GM19395 (cell line): Measurements from ENCODE around the gene PLCH1.
A peak's percentile ranks its signal among the peaks of the same experiment; 100 is the strongest.
"Not testable (repeated sequence)": the region's sequence is repeated elsewhere in the genome, so short reads cannot be mapped to it uniquely, and the experiment has no call there.

Experiments
- ATAC-seq: cut with Tn5 transposase; IDR thresholded peaks from one replicate; pipeline ENCODE4 v1.9.1; 2021; ENCODE audit warnings: mild to moderate bottlenecking, moderate library complexity; ENCODE audit not compliant: unreplicated experiment

Gene PLCH1

DNA sequence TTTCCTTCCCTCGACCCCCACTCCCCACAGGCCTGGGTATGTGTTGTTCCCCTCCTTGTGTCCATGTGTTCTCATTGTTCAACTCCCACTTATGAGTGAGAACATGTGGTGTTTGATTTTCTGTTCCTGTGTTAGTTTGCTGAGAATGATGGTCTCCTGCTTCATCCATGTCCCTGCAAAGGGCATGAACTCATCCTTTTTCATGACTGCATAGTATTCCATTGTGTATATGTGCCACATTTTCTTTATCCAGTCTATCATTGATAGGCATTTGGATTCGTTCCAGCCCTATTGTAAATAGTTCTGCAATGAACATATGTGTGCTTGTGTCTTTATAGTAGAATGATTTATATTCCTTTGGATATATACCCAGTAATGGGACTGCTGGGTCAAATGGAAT lies 350.0 kb downstream of the PLCH1 start:
- not testable (repeated sequence) for ATAC-seq

DNA sequence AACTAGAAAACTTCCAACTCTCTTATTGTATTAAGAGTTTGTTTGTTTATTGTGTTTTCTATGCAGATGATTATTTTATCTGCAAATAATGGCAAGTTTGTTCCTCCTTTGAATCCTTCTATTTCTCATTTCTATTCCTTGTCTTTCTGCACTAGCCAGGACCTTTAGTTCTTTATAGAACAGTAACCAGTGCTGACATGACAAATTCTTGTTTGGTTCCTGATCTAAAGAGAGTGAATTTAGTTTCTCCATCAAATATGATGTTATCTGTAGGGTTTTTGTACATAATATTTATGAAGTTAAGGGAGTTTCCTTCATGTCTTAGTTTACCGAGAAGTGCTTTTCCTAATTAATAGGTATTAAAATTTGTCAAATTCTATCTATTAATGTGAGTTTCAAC lies 350.6 kb downstream of the PLCH1 start:
- no peak for ATAC-seq

DNA sequence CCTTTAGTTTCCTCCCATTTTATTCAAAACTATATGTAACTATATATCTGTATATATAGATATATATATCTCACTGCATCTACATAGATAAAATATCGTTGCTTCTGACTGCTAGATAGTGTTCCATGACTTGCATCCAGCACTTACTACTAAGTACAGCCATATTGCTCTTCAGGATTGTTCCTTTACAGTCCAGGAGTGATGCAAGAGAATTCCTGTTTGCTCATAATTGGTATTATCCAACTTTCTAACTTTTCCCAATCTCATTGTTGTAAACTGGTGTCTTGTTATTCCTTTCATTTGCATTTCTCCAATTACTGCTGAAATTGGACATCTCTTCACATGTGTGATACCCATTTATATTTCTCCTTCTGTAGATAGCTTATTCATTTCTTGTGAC lies 351.6 kb downstream of the PLCH1 start:
- no peak for ATAC-seq

DNA sequence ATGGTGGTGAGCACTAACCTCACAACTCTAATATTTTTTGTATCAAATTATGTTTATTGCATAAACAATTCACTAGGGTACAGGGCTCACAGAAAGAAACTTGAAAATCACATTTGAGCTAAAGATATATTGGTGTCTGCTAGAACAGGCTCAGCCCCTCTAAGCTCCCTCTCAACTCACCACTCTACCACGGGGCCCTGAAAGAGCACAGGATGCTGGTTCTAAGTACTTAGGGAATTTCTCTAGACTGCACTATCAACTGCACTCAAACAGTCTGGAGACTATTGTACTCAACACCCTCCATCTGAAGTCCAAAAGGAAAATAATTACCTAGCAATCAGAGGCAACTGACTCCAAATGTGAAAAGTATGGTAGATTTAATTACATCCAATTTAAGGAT lies 352.7 kb downstream of the PLCH1 start:
- no peak for ATAC-seq

DNA sequence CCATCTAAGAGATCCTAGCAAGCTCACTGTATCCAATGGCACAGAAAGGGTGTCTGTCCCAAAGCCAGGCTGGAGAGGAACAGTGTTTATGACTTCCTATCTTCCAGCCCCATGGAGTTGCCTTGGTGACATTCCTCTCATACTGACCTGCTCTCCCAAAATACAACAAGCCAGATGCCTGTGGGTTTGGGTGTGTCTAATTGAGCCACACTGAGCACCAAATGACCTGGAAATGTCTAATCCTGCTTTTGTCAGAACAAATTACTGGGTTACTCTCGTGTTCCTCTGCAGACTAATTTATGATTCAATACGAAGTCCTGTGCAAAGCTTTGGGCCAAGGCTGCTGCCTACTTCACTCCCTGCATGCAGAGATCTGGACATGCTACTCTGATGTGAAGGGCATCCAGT lies 353.3 kb downstream of the PLCH1 start:
- no peak for ATAC-seq

DNA sequence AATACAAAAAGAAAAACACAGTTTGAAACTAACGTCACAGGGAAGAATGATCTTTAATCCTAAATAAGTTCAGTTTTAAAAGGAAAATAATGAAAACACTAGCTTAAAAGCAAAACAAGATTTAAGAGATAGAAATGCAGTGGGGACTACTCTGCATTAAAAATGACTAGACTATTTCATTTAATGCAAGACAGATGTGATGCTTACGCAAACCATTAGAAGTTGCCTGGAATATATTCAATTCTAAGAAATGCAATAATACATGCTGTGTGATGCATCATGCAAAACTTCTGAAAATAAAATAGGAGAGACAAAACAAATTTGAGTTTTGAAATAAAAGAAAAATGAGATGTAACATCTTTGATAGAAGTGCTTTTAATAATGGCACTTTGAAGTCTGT lies 353.8 kb downstream of the PLCH1 start:
- no peak for ATAC-seq

DNA sequence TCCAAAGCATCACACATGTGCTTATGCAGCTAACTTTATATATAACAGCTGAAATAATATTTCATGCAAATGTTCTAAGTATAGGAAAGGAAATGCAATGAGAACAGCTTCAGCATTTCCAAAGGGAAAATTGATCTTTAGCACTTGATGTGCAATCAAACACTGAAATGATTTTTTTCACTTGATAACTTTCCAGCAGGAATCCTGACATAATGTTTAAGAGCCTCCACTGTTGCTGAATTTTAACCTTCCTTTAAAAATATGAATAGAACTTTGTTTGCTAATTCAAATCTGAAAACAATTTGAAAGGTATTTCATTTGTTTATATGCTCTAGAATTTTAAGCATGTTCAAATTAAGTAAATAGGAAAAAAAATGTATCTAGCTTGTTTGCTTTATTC lies 354.5 kb downstream of the PLCH1 start:
- ATAC-seq: no peak

DNA sequence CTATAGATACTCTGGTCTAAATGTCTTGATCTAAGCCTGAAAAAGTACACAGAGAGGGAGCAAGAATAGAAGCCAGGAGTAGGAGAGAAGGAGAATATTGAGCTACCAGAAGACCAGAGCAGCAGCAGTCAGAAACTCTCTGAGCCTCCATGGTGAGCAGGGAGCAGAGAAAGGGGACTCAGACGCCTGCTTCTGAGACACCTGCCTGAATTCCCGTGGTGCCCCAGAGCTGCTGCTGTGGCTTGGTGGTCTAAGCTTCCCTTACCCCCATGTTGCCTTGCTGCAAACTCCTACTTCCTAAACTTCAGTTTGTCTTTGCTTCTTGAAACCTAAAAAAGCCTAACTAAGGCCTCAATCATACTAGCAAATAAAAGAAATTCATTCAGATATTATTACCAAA lies 356.5 kb downstream of the PLCH1 start:
- ATAC-seq: no peak

DNA sequence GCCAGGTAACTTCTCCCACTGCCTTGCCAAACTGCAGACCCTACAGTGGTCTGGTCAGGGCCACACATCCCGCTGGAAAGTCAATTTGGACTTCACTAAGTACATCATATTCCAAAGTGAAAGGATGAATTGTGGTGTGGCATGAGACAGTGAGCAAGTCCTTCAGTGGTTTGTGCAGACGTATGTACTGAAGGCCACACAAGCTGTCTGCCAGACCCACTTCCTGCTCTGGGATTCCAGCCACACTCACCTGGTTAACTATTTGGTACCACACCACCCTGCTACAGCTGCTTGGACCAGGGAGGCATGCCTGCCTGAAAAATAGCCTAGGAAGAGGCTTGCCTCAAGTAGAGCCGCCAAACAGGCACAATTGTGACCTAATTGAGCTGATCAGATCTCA lies 357.3 kb downstream of the PLCH1 start:
- ATAC-seq: no peak

DNA sequence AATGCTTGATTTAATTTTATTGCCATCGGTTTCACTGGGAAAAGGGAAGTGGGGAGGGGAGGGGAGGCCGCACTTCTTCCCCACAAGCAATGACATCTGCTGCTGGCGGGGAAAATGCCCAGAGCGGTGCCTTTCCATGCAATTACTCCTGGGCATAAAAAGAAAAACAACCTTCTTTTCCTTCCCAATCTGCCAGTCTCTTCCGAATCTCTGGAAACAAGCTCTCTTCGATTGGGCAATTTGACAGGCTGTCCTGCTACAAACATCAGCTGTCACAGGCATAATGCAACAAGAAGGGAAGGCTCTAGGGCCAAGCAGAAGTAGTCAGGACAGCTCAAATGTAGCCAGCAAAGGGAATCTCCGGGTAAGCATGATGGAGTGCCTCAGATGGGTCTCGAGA lies 358.0 kb downstream of the PLCH1 start:
- ATAC-seq: no peak

DNA sequence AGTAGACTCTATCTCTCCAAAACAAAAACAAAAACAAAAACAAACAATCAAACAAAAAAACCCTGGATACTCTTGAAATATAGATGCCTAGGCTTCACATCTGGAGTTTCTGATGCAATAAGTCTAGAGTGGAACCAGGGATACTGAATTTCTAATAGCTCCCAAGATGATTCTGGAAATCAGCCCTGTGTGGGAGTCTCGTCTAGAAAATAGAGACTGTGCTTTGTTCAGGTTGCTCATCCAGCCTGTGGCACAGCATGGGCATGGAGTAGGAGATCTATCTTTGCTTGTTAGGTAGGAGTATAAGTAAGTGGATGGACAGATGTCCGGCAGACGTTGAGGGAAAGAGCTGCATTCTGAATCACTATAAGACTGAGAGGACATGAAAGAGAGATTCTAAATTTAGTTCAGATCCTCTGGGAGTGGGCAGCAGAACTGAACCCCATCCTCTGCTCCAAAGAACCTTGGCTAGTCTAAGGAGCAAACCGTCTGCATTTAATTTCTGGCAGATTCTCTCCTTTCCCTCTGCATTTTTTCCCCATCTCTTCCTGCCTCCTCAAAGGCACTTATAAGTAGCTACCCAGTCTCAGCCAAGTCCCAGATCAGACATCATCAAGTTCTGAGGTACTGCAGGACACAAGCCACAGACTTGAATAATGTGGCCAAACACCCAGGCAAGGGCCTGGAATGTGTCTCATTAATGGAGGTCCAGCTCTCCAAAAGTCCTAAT lies 358.8 kb downstream of the PLCH1 start:
- no peak for ATAC-seq

DNA sequence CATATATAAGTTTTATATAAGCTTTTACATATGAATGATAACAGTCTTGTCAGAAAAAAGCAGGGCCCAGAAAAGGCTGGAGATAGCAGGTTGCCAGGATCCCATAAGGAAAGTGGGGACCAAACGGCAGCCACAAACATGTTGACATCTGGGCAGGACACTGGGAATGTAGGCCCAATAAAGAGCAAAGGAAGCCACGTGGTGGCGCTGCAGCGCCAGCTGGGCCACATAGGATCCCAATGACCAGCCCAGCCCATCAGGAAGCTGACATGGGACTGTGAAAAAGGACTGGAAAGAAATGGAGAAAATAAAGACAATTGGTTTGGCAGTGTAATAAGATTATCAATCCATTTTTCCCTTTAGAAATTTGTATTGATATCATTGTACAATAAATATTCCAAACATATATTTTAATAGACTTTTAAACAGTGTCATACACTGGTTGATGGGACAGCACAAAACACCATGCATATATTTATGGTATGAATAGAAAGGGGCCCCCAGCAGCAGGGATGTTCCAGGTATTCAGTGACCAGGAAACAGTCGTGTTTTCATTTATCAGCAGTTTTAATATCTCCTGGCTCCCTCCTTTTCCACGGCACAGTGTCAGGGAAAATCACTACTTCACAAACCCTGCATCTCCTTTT lies 362.4 kb downstream of the PLCH1 start:
- ATAC-seq: peak; percentile 75

DNA sequence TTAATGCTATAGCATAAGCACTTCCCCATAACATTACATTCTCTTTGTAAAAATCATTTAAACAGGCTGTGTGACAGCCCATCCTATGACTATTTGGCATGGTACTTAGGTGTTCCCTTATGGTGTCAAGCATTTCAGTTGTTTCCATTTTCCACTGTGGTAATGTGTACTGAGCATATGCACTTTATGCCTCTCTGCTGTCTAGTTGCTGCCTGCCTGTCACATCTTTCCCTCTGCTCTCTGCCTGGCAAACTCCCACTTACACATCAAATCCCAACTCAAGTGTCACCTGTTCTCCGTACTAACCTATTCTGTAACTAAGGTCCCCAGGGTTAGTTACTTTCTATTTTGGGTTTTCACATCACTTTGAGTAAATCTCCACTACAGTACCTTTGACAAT lies 367.0 kb downstream of the PLCH1 start:
- no peak for ATAC-seq

DNA sequence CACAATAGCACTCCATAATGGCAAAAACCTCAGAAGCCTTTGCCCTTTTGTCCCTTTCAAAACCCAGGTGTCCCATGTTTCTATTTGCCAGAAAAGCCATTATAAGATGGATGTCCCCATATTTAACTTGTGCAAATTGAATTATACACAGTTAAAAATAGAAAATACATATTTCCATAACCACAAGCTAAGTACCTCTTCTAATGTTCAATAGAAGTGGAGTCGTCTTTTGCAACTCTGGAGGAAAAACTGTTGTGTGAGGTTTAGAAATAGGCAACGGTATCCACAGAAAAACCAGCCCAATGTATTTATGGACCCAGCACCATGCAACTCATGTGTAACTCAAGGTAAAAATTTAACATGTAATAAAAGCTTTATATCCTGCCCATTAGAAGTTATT lies 367.8 kb downstream of the PLCH1 start:
- ATAC-seq: no peak

DNA sequence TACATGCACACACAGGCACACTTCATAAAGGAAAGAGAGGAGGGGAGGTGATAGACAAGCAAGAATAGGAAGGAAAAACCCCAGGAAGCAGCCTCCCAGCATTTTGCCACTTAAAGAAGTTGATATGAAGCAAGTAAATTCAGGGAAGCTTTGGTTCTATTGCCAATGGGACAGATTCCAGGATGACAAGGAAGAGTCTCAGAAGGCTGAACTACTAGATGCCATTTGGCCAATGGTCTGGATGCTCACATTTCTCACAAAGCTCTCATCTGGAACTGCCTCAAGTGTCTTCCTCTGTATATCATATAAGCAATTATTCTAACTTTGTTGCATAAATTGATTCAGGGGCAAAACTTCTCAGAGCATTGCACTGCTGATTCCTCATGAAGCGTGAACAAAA lies 372.6 kb downstream of the PLCH1 start:
- no peak for ATAC-seq

DNA sequence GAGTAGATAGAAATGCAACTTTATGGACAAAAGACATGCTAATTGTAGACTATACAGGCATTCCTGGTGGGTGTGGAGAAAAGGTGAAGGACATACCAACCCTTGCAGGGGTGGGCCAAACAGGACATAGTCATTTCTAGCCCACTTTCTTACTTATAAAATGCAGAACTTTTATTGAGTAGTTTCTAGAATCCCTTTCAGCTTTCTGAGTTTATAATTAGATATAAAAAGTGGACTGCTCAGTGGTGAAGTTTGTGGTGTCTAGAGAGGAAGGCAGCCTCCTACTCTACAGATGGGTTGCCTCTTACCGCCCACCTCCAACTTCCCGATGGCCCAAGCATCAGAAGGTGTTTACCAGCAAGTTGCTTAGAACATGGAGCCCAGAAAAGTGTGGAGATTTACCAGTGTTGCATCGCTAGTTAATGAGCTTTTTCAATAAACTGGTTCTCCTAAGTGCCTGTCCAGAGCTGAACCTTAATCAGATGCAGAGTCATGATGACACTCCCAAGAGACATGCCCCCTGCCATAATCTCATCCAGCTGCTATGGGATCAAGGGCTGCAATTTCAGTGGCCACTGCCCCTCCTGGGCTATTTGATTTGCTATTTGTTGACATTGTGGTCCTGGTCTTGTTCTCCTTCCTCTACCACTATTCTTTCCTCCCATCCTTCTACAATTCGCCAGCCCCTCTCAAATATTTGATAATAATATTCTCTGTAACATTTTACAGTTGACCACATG lies 373.9 kb downstream of the PLCH1 start:
- ATAC-seq: no peak

DNA sequence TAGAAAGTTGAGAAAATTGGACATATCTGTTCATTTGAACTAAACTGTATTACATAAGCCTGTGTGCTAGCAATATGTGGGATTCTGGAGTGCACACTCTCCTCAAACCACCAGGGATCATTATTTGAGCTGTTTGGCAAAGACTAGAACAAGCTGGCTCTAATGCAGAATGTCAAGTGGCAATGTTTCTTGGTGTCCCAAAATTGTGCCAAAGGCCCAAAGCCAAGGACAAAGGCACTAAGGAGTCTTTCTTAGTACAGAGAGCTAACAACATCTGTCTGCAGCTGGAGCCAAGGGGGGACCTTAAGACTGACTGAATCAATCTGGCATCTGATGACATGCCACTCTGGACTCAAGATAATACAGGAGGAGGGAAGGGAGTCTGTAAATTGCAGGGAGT lies 374.7 kb downstream of the PLCH1 start:
- no peak for ATAC-seq

DNA sequence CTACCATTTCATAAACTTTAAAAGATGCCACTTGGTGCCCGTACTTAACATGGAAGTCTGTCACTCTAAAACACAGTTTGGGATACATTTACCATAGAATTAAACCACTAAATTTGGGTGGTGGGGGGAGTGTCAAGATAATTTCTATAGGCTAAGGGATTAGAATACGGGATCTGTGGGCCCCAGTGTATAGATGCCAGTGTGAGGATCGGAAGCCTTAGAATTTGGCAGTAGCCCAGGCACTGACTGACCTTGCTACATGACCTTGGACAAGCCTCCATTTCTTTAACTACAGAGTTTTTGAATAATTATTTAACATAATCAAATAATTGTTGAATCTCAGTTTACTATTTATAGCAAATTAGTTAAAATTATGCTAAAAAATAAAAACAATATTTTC lies 375.1 kb downstream of the PLCH1 start:
- ATAC-seq: no peak

DNA sequence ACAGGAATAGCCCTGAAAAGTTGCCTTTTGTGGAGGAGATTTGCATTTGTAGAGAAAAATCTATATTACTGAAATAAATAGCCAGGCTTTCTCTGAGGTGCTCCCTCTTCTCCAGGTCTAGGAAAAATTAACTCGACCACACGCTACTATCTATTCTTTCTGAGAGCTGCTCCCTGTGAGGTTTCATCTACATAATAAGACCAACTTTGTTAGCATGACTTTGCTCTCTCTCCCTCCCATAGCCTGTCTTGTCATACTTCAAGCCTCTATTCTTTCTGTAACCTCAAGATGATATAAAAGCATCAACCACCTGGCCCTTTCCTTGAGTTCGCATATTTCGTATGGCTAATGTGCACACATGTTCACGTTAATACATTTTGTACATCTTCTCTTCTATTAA lies 375.6 kb downstream of the PLCH1 start:
- ATAC-seq: no peak

DNA sequence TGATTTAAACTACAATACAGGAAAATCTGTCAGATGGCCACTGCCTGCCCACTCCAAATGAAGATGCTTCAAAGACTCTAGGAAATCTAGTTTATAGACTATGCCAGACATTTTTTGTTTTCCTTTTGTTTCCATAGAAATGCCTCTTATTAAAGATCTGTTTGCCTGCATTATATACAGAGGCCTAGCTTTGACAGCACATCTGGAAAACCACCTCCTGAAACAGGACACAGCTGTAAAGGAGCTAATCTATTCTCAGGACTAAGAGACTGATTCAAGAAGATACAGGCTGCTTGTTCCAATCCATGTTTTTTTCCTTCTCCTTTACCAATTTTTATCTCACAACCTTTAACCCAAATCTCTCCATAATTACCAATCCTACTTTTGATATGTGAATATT lies 376.1 kb downstream of the PLCH1 start:
- ATAC-seq: no peak

DNA sequence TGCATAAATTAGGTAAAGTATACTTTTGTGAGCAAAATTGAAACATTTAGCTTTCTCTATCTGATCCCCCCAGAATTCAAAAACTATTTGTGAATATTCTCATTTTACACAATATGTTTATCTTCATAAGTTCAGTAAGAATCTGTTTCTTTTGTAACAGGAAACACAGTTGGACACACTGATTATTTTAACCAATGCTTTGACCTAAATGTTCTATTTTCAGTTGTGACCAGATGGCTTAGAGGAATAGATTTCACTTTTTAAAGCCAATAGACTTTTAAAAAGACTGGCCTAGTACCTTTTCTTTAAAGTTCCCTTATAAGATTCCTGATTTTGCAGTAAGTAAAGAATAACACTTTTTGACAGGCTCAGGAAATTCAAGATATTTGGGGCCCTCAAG lies 377.4 kb downstream of the PLCH1 start:
- no peak for ATAC-seq

DNA sequence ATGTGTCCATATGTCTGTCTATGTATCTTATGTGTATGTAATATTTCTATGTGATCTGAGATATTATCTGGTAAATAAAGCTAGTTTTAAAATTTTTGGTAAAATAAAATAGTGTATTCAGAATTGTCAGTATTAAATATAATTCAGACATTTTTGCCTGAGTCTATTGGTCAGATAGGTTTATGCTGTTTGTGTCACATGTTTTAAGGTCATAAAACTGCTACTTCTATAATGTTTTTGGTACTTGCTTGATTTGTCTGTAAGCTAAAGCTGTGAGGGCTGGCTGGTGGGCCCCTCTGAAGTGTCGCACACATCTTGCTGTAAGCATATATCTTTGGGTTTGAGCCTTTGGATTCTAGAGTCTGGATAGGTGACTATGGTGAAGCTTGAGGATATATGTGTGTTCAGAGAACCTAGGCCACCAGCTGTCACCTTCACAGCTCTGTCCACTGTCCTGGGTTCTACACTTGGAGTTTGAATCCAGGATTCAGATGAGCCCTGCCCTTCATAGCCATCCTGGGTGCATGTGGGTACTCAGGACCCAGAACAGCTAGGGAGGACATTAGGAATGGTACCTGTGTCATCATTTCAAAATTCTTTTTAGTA lies 379.6 kb downstream of the PLCH1 start:
- ATAC-seq: no peak
